Breast epithelium (tissue), 3 donors: ENCODE measurements around the gene TRIO.

Source experiments
- POLR2AphosphoS5 ChIP-seq, 3 donors: sonication (generic); formaldehyde crosslinking; IDR thresholded peaks; one replicate each; pipeline ENCODE4 v1.6.1; 2017; ENCODE audit warnings: antibody characterized with exemption in 3 of 3
- TF ChIP-seq, protein P1 (sequence below), 3 donors: fragments of 450-650 bp; IDR thresholded peaks; one replicate each; pipeline ENCODE4 v1.5.1; 2016 to 2017; ENCODE audit warnings: antibody characterized with exemption in 3 of 3, mild to moderate bottlenecking in 3 of 3, moderate library complexity in 3 of 3

DNA sequence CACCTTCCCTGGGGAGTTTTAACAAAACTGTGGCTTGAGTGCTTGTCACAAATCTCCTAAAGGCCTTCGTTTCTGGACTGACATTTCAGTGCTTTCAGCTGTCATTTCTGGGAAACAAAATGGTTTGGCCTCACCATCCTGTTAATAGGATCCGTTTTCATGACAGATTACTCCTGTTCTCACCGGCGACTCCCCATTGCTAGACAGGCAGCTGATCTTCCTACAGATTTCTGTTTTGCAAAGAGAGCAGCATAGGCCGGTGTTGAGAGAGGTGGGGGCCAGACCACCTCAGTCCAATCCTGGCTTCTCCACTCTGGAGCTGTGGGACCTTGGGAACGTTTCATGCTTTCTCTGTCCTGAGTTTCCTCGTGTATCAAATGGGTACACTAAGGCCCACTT lies 363.0 kb downstream of the TRIO start:
- TF ChIP-seq, protein P1, sequence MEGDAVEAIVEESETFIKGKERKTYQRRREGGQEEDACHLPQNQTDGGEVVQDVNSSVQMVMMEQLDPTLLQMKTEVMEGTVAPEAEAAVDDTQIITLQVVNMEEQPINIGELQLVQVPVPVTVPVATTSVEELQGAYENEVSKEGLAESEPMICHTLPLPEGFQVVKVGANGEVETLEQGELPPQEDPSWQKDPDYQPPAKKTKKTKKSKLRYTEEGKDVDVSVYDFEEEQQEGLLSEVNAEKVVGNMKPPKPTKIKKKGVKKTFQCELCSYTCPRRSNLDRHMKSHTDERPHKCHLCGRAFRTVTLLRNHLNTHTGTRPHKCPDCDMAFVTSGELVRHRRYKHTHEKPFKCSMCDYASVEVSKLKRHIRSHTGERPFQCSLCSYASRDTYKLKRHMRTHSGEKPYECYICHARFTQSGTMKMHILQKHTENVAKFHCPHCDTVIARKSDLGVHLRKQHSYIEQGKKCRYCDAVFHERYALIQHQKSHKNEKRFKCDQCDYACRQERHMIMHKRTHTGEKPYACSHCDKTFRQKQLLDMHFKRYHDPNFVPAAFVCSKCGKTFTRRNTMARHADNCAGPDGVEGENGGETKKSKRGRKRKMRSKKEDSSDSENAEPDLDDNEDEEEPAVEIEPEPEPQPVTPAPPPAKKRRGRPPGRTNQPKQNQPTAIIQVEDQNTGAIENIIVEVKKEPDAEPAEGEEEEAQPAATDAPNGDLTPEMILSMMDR (IDR thresholded peaks at IDR 0.05) = no peak
- no peak for TF ChIP-seq POLR2AphosphoS5 (IDR thresholded peaks at IDR 0.05)
